HG03095 (cell line): ENCODE data around the gene HTR3D.
"Not testable (repeated sequence)": the region's sequence is repeated elsewhere in the genome, so short reads cannot be mapped to it uniquely, and the experiment has no call there.

Experiments used
- ATAC-seq: cut with Tn5 transposase; IDR thresholded peaks from one replicate; pipeline ENCODE4 v1.9.1; 2021; ENCODE audit warnings: moderate library complexity; ENCODE audit not compliant: unreplicated experiment

Gene HTR3D

DNA sequence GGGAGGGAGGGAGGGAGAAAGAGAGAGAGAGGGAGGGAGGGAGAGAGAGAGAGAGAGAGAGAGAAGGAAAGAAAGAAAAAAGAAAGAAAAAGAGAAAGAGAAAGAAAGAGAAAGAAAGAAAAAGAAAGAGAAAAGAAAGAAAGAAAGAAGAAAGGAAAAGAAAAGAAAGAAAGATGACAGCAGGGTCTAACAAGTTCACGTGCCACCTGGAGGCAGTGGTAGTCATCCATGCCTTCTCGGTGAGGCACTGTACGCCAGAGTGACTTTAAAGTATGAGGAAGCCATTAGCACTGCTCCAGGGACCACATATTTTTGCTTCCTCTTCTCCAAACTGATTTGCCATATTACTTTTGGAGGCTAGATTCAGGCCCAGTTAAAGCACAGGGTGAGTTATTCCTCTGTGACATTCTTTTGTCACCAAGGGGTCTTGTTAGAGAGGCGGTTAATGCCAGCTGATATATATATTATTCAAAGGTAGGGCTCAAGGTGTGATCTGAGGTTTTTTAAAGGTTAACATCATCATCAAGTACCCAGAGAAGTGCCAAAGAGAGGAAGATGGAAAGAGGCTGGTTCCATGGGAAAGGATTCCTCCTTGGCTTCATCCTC, at the start of gene HTR3D:
Gene HTR3D (plus strand): TSS at position 556 of the 606 bp plus-strand sequence. CDS start 0 bp downstream, at position 556.
- no peak for ATAC-seq

DNA sequence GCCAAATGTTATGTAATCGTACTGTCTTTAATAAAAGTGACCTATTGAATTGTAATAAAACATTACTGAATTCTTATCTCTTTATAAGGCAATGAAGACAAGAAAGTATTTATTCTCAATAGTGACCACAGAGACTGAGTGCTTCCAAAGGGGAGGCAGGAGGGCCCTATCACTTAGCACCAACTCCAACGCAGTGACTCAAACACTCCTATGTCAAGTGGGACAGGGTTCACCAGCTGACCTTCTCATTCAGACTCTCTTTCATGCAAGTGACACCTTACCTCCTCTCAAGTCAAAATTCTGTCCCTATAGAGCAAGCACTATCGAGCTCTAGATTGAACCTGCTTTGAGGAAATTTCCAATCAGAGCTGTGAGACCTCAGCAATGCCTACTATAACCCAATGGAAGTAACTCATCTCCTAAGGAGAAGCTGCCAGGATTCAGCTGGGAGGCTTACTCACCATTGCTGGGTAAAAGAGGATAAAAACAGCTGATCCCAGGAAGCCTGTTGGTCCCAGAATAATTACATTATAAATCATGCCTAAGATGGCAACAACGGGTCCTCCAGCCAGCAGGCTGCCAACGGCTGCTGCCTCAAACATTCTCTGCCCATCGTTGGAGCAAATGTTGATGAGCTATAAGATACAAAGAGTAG, 49.4 kb upstream of the HTR3D start:
- no peak for ATAC-seq

GRCh38 chr3:183984127-183984740, 47.3 kb upstream of the HTR3D start:
- no peak for ATAC-seq

DNA sequence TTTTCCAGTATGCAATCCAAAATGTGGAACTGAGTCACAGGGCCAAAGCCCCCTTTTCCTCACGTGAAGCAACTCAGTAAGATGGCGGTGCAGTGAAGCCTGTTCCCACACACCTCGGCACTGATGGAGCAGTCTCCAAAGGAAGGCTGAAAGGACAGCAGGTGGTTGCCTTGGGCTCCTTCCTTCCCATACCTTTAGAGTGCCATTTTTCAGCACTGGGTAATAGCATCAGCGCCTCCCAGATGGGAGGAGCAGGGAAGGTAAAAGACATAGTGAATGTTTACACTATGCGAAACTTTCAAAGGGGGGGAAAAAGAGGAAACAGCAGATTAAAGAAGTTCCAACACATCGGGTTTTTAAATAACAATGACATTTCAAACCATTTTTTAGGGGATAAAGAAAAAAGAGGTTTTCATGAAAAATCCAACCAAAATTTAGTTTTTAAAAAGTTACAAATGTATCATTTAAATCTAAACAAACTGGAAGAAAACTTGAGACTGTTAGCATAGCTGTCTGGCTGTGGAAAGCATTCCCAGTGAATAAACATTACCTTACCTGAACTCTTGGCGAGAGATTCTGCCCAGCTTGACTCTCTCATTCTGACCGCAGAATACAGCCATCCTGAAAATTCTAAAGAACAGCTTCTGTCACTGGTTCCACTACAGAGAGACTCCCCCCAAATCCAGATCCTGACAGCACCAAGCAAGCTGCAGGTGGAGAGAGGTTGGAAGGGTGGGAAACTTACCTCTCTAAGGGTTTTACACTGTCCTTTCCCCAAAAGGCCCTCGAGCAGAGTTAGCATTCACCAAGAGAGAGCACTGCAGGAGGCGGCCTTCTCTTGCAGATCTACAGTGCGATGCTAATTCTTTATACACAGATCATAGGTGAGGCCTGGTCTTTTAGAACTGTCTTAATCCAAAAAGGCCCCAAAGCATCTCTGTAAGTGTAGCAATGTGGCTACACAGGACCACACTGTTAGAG, 46.5 kb upstream of the HTR3D start:
- ATAC-seq, result no peak

GRCh38 chr3:183987000-183987600, 44.4 kb upstream of the HTR3D start:
- no peak for ATAC-seq

DNA sequence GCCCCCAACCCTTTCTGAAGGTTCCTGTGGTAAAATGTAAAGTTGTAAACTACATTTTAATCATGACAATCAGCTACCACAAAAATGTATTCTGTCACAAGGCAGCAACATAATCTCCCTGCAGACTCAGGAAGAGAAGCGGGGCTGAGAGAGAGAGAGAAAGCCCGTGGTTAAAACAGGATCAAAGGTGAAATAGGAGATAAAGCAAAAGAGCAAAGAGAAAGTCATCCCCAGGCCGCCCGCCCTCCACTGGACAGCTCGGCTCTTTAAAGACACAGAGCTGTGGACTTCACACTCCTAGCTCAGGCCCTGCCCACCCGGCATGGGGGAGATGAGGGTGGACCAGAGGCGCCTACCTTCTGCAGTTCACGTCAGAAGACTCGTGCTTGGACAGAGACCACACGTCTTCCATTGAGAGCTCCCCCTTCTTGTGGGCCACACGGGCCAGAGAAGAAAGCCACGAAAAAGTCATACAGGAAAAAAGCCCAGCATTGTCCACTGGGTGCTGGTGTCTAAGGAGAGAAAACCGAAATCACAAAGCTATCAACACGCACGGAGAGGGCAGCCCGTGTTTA, 43.2 kb upstream of the HTR3D start:
- no peak for ATAC-seq

- no peak for ATAC-seq
These were observed 40.1 kb upstream of the HTR3D start for GRCh38 chr3:183991403-183991802.

- ATAC-seq, result no peak
These were observed 29.8 kb upstream of the HTR3D start for GRCh38 chr3:184001761-184002160.

DNA sequence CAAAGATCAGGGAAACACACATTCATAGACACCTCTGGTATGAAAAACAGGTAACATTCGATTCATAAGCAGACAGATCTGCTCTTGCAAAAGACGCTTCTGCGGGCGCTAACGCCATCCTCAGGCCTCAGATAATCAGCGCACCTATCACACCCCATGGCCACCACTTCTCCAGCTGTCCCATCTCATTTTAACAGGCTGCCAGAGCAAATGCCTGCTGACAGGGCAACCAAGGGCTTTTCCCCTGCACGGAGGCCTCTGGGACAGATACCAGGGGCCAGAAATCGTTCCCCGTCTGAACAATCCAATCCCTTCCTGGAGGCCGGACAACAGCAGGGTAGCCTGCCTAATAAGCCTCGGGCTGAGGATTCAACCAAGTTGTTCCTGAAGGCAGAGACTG, 29.1 kb upstream of the HTR3D start:
- ATAC-seq, result no peak

- ATAC-seq, result no peak
These were observed 28.2 kb upstream of the HTR3D start for GRCh38 chr3:184003187-184003967.

- no peak for ATAC-seq
These were observed 27.1 kb upstream of the HTR3D start for GRCh38 chr3:184004476-184004875.

DNA sequence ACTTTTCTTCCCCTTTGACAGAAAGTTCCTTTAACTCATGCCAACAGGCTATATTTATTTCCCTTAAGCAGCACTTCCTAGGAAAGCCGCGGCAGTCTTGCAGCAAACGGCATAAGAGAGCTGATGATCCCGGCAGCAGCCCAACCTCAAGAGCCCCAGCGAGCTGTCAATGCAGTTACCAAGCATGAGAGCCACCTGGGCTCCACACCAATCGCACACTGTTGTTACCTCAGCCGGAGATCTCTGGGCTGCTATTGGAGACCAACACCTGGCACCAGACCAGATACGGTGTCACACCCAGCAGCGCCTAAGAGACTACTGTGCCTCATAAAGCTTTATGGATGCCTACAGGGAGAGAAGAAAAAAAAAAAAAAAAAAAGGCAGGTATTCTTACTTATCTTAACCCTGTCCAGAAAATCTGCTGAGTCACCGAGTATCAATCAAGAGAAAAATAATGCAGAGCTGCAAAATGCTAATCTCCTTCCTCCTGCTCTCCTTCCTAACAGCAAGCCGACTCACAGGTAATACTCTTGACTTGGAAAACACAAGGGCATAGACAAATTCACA, 25.5 kb upstream of the HTR3D start:
- peak; percentile 63 for ATAC-seq

DNA sequence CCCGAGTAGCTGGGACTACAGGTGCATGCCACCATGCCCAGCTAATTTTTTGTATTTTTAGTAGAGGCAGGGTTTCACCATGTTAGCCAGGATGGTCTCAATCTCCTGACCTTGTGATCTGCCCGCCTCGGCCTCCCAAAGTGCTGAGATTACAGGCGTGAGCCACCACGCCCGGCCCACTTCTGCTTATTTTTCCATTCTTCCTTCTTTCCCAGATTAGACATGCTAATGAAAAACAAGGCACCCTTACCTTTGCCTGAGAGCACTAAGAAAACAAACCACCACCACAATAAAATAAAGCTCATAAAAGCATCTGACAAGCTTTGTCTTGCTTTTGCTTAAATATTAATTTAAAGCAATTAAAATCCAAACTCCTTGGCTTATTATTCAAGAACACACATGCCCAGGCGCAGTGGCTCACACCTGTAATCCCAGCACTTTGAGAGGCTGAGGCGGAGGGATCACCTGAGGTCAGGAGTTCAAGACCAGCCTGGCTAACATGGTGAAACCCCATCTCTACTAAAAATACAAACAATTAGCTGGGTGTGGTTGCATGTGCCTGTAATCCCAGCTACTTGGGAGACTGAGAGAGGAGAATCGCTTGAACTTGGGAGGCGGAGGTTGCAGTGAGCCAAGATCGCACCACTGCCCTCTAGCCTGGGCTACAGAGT, 24.3 kb upstream of the HTR3D start:
- ATAC-seq, result not testable (repeated sequence)

DNA sequence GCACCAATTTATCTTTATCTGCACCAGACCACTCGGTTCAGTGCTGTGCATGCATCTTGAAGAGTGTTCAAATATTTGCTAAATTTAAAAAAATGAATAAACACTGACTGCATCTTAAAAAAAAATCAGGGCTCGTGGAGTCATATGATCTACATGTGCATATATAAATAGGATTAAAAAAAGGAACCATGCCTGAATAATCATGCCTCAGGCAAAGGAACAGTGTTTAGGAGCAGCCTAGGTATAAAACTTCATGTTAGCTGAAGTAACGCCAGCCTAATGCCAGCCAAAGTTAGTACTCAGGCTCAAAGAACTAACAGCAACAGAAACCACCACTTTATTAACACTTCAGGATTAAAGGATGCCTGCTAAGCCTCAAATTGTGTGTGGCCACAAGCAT, 23.4 kb upstream of the HTR3D start:
- no peak for ATAC-seq

- ATAC-seq, result no peak
These were observed 20.2 kb upstream of the HTR3D start for GRCh38 chr3:184011230-184011876.

DNA sequence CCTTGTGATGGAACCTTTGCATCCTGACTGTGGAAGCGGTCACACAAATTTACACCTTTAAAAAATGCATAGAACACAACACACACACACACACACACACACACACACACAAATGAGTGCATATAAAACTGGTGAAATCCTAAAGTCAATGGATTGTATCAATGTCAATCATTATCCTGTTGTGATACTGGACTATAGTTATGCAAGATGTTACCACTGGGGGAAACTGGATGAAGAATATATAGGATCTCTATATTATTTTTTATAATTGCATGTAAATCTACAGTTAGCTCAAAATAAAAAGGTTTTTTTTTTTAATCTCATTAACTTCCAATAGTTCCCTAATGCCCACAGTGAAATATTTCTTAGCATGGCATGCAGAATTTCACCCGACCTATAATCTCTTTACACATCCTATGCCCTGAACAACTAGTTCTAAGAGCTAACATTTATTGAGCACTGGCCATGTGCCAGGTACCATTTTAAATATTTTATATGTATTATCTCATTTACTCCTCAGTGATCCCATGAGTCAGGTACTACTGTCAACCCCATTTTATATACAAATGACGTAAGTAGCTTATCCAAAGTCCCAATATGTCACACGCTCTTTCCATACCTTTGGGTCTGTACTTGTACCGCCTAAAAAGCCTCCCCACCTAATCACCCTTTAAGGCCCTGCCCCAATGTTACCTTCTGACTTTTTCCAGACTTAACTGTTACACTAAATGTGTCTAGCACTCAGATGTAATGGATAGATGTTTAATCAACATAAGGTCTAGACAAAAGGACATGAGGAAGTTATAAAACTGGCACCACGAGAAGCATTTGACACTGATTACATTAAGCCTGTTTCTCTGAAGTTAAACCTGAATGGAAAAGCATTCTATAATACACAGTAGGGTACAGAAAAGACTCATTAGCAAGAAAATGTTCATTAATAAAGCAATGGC, 19.3 kb upstream of the HTR3D start:
- ATAC-seq, result no peak

- ATAC-seq, result no peak
These were observed 16.0 kb upstream of the HTR3D start for GRCh38 chr3:184015381-184016019.
